ENCODE measurements around the gene SLC38A3.

The SLC38A3 gene

GRCh38 chr3:50204804-50205412, at the start of gene SLC38A3:
Gene SLC38A3, plus strand, starts transcription at chr3:50205271. Its CDS starts 8,929 bp downstream, at chr3:50214200.
- DNase-seq (ENCODE audit: low read depth): no peak

GRCh38 chr3:50155491-50155878, 49.6 kb upstream of the SLC38A3 start:
- no peak for DNase-seq (ENCODE audit: low read depth)

GRCh38 chr3:50155891-50156290, 49.2 kb upstream of the SLC38A3 start:
- no peak for DNase-seq (ENCODE audit: low read depth)

GRCh38 chr3:50156549-50157493, 48.2 kb upstream of the SLC38A3 start:
- DNase-seq (ENCODE audit: low read depth): no peak

- no peak for DNase-seq (ENCODE audit: low read depth)
Measured at GRCh38 chr3:50157827-50158529, 47.1 kb upstream of the SLC38A3 start.

GRCh38 chr3:50158530-50159146, 46.4 kb upstream of the SLC38A3 start:
- no peak for DNase-seq (ENCODE audit: low read depth)

- DNase-seq (ENCODE audit: low read depth): no peak
Measured at GRCh38 chr3:50160561-50160983, 44.5 kb upstream of the SLC38A3 start.

- DNase-seq (ENCODE audit: low read depth): no peak
Measured at GRCh38 chr3:50161320-50161719, 43.8 kb upstream of the SLC38A3 start.

GRCh38 chr3:50162034-50162883, 42.8 kb upstream of the SLC38A3 start:
- no peak for DNase-seq (ENCODE audit: low read depth)

- DNase-seq (ENCODE audit: low read depth): peak; percentile 80
Measured at GRCh38 chr3:50163572-50164455, 41.3 kb upstream of the SLC38A3 start.

GRCh38 chr3:50164481-50164880, 40.6 kb upstream of the SLC38A3 start:
- no peak for DNase-seq (ENCODE audit: low read depth)

- DNase-seq (ENCODE audit: low read depth): peak; percentile 67
Measured at GRCh38 chr3:50164984-50165909, 39.8 kb upstream of the SLC38A3 start.

GRCh38 chr3:50165910-50166538, 39.0 kb upstream of the SLC38A3 start:
- no peak for DNase-seq (ENCODE audit: low read depth)

- DNase-seq (ENCODE audit: low read depth): no peak
Measured at GRCh38 chr3:50166620-50167019, 38.5 kb upstream of the SLC38A3 start.

- no peak for DNase-seq (ENCODE audit: low read depth)
Measured at GRCh38 chr3:50167069-50167840, 37.8 kb upstream of the SLC38A3 start.

GRCh38 chr3:50167841-50168209, 37.2 kb upstream of the SLC38A3 start:
- DNase-seq (ENCODE audit: low read depth): no peak

GRCh38 chr3:50168388-50168787, 36.7 kb upstream of the SLC38A3 start:
- no peak for DNase-seq (ENCODE audit: low read depth)

- no peak for DNase-seq (ENCODE audit: low read depth)
Measured at GRCh38 chr3:50168791-50169190, 36.3 kb upstream of the SLC38A3 start.
